ENCODE measurements around the gene IKBKE.

- TF ChIP-seq POLR2AphosphoS5 (IDR thresholded peaks at IDR 0.05) = no peak
- no peak for TF ChIP-seq CTCF (IDR thresholded peaks at IDR 0.05)
- no peak for TF ChIP-seq POLR2A (IDR thresholded peaks at IDR 0.05; ENCODE audit: low read depth)
- TF ChIP-seq EP300 (IDR thresholded peaks at IDR 0.05) = no peak
Observed at GRCh38 chr1:206442101-206442500, 28.2 kb upstream of the IKBKE start.

All from esophagus muscularis mucosa (tissue), 4 donors.